Measurements from ENCODE around the gene MYL10.

Gene MYL10

GRCh38 chr7:101572156-101572555, 56.9 kb downstream of the MYL10 start:
- Mint-ChIP-seq H3K36me3 (peaks cover 2% of the 10 kb centered on the region), H3K9me3 (peaks cover 18% of the 10 kb centered on the region), H3K27ac (no peak overlapping the region), H3K27me3 (peaks cover 7% of the 10 kb centered on the region), H3K4me3 (no peak overlapping the region), H3K4me1 (peaks cover 7% of the 10 kb centered on the region)
- ATAC-seq (ENCODE audit: low read depth) (no peak), DNase-seq (ENCODE audit: low spot score in 2 of 2) (no peak)

GRCh38 chr7:101567230-101567629, 61.9 kb downstream of the MYL10 start:
- peaks cover 14% of the 10 kb centered on the region for H3K9me3 Mint-ChIP-seq
- ATAC-seq (ENCODE audit: low read depth) (no peak), DNase-seq (ENCODE audit: low spot score in 2 of 2) (no peak)
- H3K27ac Mint-ChIP-seq: no peak overlapping the region
- no peaks in the 10 kb centered on the region for H3K36me3 Mint-ChIP-seq
- H3K4me1 Mint-ChIP-seq: peaks cover 5% of the 10 kb centered on the region
- no peak overlapping the region for H3K4me3 Mint-ChIP-seq
- peaks cover 15% of the 10 kb centered on the region for H3K27me3 Mint-ChIP-seq

GRCh38 chr7:101565601-101566209, 63.4 kb downstream of the MYL10 start:
- no peak for ATAC-seq (ENCODE audit: low read depth)
- no peak overlapping the region for H3K27ac Mint-ChIP-seq

GRCh38 chr7:101564778-101565211, 64.3 kb downstream of the MYL10 start:
- ATAC-seq (ENCODE audit: low read depth): no peak
- no peaks in the 10 kb centered on the region for H3K36me3 Mint-ChIP-seq
- peaks cover 11% of the 10 kb centered on the region for H3K9me3 Mint-ChIP-seq
- peaks cover 15% of the 10 kb centered on the region for H3K27me3 Mint-ChIP-seq
- no peak for DNase-seq (ENCODE audit: low spot score in 2 of 2)
- H3K4me1 Mint-ChIP-seq: peaks cover 5% of the 10 kb centered on the region
- H3K4me3 Mint-ChIP-seq: no peak overlapping the region
- H3K27ac Mint-ChIP-seq: no peak overlapping the region

More at GRCh38 chr7:101565601-101566209, 63.4 kb downstream of the MYL10 start:
- no peak for DNase-seq (ENCODE audit: low spot score in 2 of 2)
- Mint-ChIP-seq H3K27me3 (peaks cover 13% of the 10 kb centered on the region), H3K4me3 (no peak overlapping the region), H3K9me3 (peaks cover 10% of the 10 kb centered on the region), H3K4me1 (peaks cover 5% of the 10 kb centered on the region), H3K36me3 (no peaks in the 10 kb centered on the region)

- ATAC-seq (ENCODE audit: low read depth) (no peak), DNase-seq (ENCODE audit: low spot score in 2 of 2) (no peak)
Observed at GRCh38 chr7:101563943-101564777, 64.9 kb downstream of the MYL10 start.

More at GRCh38 chr7:101563943-101564777, 64.9 kb downstream of the MYL10 start:
- Mint-ChIP-seq H3K9me3 (peaks cover 9% of the 10 kb centered on the region), H3K4me1 (peaks cover 5% of the 10 kb centered on the region), H3K36me3 (no peaks in the 10 kb centered on the region), H3K27me3 (peaks cover 15% of the 10 kb centered on the region), H3K27ac (no peak overlapping the region), H3K4me3 (no peak overlapping the region)
